HG02885 (cell line): ENCODE results near the gene PPDPF.
A peak's percentile ranks its signal among the peaks of the same experiment; 100 is the strongest.

ENCODE experiments used
- ATAC-seq: cut with Tn5 transposase; IDR thresholded peaks from one replicate; pipeline ENCODE4 v1.9.1; 2021; ENCODE audit warnings: mild to moderate bottlenecking; ENCODE audit not compliant: unreplicated experiment, poor library complexity

PPDPF gene

GRCh38 chr20:63519668-63520503, 679 bp upstream of the PPDPF start:
- peak; percentile 45 for ATAC-seq

GRCh38 chr20:63520934-63521601, 503 bp downstream of the PPDPF start:
- ATAC-seq = peak; percentile 37

GRCh38 chr20:63521602-63522001, 1.0 kb downstream of the PPDPF start:
- ATAC-seq = no peak

- no peak for ATAC-seq
Observed at GRCh38 chr20:63522091-63522868, 1.7 kb downstream of the PPDPF start.

GRCh38 chr20:63522981-63523611, 2.5 kb downstream of the PPDPF start:
- ATAC-seq = no peak

- ATAC-seq = no peak
Observed at GRCh38 chr20:63525185-63525584, 4.6 kb downstream of the PPDPF start.

- ATAC-seq = no peak
Observed at GRCh38 chr20:63525971-63526370, 5.4 kb downstream of the PPDPF start.

GRCh38 chr20:63527184-63527583, 6.6 kb downstream of the PPDPF start:
- ATAC-seq = no peak

GRCh38 chr20:63529180-63529860, 8.8 kb downstream of the PPDPF start:
- ATAC-seq = no peak

GRCh38 chr20:63529861-63530787, 9.6 kb downstream of the PPDPF start:
- no peak for ATAC-seq

- ATAC-seq = no peak
Observed at GRCh38 chr20:63530788-63531160, 10.2 kb downstream of the PPDPF start.

GRCh38 chr20:63531686-63532448, 11.3 kb downstream of the PPDPF start:
- no peak for ATAC-seq

GRCh38 chr20:63532449-63532971, 11.9 kb downstream of the PPDPF start:
- ATAC-seq = no peak

GRCh38 chr20:63533388-63533787, 12.8 kb downstream of the PPDPF start:
- no peak for ATAC-seq

- ATAC-seq = no peak
Observed at GRCh38 chr20:63533871-63534393, 13.4 kb downstream of the PPDPF start.

GRCh38 chr20:63534427-63534830, 13.9 kb downstream of the PPDPF start:
- ATAC-seq = no peak

GRCh38 chr20:63534831-63535651, 14.5 kb downstream of the PPDPF start:
- ATAC-seq = no peak
